Measurements from ENCODE around the gene MRTFB.

MRTFB gene

GRCh38 chr16:14069818-14070217 lies 1.3 kb upstream of the MRTFB start:
- no peak for DNase-seq

GRCh38 chr16:14070555-14070876 lies 603 bp upstream of the MRTFB start:
- DNase-seq = no peak

- DNase-seq = no peak
Observed at GRCh38 chr16:14071576-14072271, 605 bp downstream of the MRTFB start.

DNA sequence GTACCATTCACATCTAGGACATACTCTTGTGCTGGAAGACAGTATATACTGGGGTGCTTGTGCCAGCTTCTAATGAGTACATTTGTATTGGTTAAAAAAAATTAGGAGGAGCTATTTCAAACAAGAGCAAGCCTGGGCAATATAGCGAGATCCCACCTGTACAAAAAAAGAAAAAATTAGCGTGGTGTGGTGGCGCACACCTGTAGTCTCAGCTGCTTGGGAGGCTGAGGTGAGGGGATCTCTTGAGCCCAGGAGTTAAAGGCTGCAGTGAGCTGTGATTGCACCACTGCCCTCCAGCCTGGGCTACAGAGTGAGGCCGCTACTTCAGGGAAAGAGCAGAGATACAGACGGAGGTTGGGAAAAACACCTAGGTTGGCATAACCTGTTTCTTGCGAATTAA lies 1.2 kb downstream of the MRTFB start:
- DNase-seq = no peak

DNA sequence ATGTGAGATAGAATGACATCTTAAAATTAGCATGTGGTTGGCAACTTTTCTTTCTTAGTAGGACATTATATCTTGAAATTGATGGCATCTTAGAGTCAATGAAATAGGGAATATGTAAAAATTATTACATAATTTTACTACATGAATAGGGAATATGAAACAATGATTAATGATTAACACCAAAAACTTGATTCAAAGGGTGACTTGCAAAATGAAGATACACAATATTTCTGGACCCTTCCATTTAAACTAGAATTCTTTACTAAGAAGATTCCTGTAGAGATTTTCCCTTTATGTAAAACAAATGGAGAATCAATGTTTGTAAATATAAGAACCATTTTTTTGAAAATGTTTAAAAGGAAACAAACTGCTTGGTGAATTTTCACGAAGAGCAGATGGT lies 3.4 kb downstream of the MRTFB start:
- DNase-seq = no peak

DNA sequence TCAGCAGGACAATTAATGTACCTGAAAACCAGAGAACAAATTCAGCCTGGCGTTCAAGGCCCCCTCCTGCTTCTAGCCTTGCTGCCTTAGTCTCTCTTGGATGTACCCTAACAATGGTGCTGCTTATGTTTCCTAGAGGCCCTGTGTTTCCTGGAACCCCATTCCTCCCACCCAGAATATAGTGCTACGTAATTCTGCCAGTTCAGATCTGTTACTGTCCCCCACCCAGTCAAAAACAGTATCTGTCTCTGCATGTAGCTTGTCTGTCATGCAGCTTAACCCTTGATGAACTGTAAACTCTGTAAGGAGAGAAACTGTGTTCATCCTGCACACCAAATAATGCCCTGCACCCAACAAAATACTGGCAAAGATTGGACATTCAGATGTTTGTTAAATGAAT lies 6.8 kb downstream of the MRTFB start:
- DNase-seq = no peak

GRCh38 chr16:14086477-14086876 lies 15.4 kb downstream of the MRTFB start:
- DNase-seq = no peak

DNA sequence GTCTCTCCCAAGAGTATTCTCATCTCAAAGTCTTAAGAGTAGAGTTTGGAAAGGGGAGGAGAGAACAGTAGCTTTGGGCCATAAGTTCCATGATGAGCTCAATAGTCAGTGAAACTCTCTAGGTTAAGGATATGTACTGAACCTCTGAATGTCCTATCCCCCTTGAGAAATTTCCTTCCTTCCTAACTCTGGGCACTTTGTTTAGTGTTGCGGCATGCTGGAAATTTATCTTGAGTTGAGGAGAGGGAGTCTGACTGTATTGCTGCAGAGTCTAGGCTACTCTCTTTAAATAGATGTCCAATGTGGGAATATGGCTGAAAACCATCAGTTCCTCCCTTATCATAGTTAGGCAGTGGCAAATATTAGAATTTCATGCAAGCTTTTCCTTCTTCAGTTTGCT lies 16.1 kb downstream of the MRTFB start:
- DNase-seq = no peak

DNA sequence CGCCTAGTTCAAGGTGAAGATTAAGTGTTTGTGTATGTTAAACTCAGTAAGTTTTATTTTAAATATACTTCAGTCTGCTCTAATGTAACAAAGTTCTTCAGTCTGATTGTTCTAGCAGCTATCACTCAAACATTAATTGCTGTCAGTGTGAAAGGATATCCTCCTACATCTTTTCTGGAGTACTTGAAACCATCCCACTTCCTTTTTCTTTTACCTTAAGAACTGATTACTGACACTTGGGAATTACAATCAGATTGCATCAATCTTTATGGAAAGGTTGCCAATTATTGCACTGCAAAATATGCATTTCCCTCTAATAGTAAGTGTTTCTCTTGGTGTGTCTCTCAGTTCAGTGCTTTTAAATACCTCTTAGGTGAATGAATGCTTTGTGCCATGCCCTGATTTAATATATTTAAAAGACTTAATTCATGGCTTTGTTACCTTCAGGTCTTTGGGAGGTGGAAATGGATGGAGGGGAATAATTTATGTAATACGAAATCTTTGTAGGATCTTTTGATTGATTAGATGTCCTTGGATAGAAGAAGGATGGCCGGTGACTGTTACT lies 16.6 kb downstream of the MRTFB start:
- DNase-seq = no peak

DNA sequence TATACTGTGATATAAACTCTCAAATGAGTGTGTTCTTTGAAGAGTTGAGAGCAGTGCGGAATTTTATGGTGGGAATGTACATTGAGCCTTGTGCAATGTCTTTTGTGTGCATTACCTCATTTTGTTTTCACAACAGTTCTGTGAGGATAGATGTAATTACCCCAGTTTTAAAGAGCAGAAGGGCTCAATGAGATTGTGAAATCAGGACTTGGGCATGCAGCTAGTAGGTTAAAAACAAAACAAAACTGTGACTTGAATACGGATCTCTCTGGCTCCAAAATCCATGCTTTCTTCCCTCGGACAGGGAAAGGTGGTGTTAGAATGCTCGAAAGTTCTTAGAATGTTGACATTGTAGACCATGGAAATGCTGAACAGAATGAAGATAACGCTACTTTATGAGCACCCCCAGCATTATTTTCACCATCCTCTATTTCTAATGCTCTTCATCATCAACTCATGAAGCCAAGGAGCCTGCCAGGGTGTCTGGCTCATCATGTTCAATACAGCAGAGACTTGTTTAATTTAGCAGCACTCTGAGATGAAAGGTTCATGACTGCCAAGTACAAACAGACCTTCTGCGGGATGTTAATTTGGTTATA lies 17.1 kb downstream of the MRTFB start:
- DNase-seq = no peak

DNA sequence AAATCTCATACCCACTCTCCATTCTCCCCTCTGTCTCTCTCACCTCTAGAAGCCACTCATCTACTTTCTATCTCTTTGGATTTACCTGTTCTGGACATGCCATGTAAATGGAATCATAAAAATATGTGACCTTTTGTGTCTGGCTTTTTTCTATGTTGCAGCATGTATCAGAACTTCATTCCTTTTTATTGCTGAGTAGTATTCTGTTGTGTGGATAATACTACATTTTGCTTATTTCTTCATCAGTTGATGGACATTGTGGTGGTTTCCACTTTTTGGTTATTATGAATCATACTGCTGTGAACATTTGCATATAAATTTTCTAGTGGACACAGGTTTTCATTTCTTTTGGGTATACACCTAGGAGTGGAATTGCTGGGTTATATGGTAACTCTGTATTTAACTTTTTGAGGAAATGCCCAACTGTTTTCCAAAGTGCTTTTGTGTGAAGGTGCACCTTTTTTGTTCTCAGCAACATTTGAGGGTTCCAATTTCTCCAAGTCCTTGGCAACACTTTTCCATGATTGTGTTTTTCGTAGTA lies 18.2 kb downstream of the MRTFB start:
- no peak for DNase-seq

- DNase-seq = no peak
Observed at GRCh38 chr16:14092561-14092960, 21.4 kb downstream of the MRTFB start.

DNA sequence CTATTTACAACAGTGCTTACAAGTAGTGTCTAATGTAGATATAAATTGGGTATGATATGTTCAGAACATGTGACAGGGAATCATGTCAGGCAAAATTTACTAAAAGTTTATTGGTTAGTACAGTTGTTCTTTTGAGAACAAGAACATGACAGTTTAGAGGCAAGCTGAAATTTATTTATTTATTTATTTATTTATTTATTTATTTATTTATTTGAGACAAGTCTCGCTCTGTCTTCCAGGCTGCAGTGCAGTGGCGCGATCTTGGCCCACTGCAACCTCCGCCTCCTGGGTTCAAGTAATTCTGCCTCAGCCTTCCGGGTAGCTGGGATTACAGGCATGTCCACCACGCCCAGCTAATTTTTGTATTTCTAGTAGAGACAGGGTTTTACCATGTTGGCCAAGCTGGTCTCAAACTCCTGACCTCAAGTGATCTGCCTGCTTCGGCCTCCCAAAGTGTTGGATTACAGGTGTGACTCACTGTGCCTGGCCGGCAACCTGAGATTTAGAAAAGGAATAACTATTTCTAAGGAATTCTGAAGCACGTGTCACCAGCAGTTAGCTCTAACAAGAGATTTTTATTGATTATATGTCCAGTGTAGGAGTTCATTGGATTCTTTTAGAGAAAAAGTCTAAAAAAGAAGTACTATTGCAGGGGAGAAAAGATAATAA lies 24.9 kb downstream of the MRTFB start:
- DNase-seq = no peak

- no peak for DNase-seq
Observed at GRCh38 chr16:14097182-14097959, 26.3 kb downstream of the MRTFB start.

DNA sequence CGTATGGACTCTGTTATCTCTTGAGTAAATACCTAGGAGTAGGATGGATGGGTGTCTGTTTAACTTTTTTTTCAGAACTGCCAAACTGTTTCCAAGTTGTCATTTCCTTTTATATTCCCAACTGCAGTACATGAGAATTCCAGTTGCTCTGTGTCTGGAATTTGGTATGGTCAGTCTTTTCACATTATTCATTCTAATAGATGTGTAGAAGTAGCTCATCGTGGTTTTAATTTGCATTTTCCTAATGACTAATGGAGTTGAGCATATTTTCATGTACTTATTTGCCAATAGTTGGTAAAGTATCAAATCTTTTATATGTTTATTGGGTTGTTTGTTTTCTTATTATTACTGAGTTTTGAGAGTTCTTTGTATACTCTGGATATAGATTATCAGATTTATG lies 27.0 kb downstream of the MRTFB start:
- DNase-seq = no peak

DNA sequence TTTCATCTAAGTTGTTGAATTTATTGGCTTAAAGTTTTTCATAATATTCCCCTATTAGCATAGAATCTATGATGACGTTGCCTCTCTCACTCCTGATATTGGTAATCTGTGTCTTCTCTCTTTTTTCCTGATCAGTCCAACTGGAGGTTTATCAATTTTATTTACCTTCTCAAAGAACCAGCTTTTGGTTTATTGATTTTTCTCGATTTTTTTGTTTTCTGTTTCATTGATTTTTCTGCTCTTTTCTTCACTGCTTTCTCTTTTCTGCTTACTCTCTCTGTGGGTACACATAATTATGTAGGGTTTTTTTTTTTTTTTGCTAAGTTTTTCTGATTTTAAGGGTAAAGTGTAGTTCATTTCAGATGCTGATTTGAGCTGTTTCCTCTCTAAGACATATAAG lies 29.7 kb downstream of the MRTFB start:
- DNase-seq = no peak

DNA sequence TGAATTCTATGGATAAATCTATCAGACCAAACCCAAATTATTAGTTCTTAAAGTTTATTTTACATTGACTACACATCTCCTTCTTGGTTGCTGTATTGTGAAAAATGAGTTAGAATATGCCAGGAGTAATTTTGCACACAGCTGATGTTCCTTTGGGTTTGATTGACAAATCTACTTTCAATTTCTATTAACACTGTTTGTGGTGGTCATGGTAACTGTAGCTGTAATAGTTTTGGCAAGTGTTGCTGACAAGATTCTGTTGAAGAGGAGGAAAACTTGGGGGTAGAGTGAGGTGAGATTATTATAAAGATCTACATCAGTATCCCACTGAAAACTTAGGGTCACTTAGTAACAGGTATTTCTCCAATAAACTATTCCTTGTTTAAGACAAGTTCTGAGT lies 30.3 kb downstream of the MRTFB start:
- no peak for DNase-seq

DNA sequence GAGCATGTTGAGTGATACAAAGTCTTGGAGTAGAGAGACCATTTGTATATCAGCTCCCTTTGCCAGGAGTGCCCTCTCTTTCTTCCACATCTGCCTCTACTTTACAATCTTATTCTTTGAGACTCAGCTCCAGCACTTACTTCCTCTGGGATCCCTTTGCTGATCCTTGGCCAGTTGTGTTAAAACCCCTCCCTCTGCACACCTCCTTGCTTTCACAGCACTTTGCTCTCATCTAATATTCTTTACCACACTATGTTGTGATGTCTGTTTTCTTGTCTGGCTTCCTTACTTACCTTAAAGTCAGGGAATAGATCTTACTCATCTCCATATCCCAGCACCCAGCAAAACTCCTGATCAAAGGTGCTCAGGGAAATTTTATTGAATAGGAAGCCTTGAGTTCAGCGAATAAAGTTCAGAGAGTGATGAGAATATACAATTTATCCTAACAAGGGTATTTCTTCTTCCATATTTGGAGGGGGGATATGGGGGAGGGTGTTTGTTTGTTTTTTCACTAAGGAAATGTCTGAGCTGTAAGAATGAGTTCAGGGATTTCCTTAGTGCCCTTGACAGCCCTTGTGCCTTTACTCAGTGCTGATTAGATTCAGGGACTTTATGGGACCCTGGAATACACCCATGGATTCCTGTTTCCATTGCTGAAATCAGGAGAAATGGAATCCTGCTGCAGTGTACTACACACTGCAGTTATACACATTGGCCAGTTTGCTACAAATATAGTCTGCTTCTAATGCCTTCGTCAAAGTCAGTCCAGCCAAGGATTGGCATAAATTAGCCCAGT lies 32.0 kb downstream of the MRTFB start:
- DNase-seq = no peak

DNA sequence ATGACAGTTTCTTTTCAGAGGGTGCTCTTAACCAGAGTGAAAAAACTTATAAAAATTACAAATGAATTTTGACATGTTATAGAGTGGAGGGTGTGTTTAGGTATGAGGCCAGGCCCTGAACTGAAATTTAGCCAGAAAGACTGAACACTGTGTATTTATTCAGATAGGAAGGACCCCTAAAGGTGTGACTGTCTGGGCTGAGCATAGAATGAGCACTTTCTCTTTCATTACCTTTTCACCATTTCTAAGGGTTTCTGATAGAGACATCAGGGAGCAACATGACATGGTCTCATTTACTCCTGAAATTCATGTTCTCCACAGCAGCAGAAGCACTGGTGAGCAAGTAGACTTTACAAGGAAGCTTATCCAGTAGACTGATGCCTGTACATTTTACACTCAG lies 32.9 kb downstream of the MRTFB start:
- DNase-seq = no peak

DNA sequence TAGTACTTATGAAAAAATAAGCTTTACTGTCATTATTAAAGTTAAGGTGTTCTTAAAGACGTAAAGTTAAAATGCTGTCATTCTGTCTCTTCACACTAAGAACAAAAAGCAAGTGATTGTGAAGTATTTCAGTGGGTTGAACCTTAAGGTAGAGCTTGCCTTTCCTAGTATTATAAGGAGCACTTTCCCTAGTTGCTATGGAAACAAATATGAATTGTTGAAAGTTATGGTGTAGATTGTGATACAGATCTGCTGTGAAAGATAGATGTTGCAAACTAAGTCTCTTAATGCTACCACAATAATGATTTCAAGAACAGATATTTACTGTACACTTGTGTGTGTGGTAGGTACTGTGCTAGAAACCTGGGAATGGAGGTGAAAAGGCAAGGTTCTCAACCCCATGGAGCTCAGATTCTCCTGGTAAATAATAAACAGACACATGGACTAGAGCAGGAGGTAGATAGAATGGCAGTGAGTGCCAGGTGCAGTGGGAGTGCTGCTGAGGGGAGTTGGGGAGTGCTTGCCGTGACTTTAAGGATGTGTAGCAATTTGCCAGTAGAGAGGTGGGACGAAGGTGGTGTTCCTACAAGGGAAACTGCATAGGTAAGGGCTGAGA lies 34.7 kb downstream of the MRTFB start:
- DNase-seq = no peak

DNA sequence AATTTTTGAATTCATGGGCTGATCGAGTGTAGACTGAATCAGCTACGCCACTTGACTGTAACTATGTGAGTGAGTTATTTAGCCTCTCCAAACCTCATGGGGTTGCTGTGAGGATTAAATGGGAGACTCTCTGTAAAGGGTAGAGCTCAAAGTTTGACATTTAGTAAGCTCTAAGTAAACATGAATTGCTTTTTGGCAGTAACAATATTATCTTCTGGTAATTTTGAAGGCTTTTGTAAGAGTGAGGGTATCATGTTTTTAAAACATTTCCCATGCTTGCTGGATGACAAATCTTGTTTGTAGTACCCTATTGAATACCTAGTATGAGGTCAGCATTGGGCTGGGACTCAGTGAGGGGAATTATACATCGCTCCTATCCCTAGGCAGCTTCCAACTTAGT lies 35.3 kb downstream of the MRTFB start:
- no peak for DNase-seq

- no peak for DNase-seq
Observed at GRCh38 chr16:14106961-14107360, 35.8 kb downstream of the MRTFB start.
